ENCODE data around the gene DOCK4.

Gene DOCK4

DNA sequence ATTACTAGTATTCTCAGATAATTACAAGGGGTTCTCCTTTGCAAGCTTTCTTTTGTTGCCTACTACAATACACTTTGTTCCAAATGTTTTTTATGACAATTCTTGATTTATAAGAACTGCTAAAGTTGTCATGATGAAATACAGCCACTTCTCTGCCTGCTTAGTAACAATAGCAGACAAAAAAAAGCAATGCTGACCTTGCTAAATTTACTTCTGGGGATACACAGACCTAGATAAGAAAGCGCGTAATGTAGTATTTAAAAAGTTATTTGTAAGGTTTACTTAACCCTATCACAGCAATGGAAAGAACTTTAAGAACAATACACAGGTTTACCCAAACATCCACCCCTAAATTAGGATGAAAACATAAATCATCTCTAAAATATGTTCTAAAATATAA, 311.1 kb downstream of the DOCK4 start:
- Mint-ChIP-seq H3K27me3 (peaks cover 7% of the 10 kb centered on the region), H3K27ac (no peak overlapping the region), H3K4me1 (no peaks in the 10 kb centered on the region), H3K4me3 (no peak overlapping the region), H3K9me3 (no peaks in the 10 kb centered on the region), H3K36me3 (no peaks in the 10 kb centered on the region)
- no peak for ATAC-seq

DNA sequence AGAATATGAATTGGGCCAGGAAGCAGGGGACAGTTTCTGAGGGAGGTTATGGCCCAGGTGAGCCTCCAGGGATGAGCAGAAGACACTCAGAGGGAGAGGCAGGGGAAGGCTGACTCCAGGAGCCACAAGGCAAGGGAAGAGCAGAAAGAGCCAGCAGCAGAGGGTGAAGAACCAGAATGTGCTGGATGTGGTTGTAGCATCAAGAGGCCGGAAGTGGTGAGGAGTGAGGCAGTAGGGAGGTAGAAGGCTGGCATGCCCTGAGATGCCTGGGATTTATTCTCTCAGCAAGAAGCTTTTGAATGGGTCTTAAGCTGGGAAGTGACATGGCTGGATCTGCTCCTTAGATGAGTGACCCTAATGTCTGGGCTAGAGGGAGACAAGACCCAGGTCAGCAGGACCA, 311.7 kb downstream of the DOCK4 start:
- Mint-ChIP-seq H3K27me3 (peaks cover 7% of the 10 kb centered on the region), H3K9me3 (no peaks in the 10 kb centered on the region), H3K36me3 (no peaks in the 10 kb centered on the region), H3K4me1 (no peaks in the 10 kb centered on the region), H3K4me3 (no peak overlapping the region), H3K27ac (no peak overlapping the region)
- ATAC-seq, result no peak

DNA sequence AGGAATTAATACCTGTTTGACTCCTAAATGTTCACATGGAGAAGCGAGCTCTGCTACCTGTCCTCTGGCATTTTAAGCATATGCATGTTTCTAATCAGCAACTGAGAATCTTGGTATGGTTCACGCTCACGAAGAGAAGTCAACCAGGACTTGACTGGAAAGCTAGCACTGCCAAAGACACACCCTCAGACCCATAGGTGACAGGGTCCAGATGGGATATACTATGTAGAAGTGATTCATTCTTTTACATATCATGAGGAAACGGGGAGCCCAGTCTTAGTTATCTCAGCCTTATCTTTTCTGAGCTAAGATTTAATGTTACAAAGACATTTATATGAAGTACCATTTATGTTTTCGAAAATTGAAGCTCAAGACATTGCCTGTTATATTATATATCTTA, 313.0 kb downstream of the DOCK4 start:
- Mint-ChIP-seq H3K9me3 (no peaks in the 10 kb centered on the region), H3K27ac (no peak overlapping the region), H3K27me3 (no peaks in the 10 kb centered on the region), H3K4me1 (no peaks in the 10 kb centered on the region), H3K4me3 (no peak overlapping the region), H3K36me3 (no peaks in the 10 kb centered on the region)
- ATAC-seq, result no peak

DNA sequence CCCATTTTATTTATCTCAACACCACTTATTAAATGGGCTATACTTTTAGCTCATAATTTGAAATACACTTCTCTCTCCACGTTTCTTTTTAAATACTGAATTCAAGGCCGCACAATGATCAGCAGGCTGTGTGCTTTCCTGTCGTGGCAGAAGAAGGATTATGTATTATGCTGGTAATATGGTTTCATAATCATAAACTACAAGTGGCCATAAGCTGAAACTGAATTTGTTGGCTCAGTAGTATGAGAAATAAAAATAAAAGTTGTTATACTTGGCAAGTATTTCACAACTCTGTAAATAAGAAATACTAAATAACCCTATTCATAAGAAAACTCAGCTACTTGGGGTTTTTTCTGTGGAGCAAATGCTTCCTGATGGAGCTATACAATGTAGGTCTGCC, 313.6 kb downstream of the DOCK4 start:
- no peaks in the 10 kb centered on the region for H3K27me3 Mint-ChIP-seq
- no peaks in the 10 kb centered on the region for H3K9me3 Mint-ChIP-seq
- no peak overlapping the region for H3K27ac Mint-ChIP-seq
- H3K36me3 Mint-ChIP-seq, result no peaks in the 10 kb centered on the region
- no peak overlapping the region for H3K4me3 Mint-ChIP-seq
- ATAC-seq, result no peak
- no peaks in the 10 kb centered on the region for H3K4me1 Mint-ChIP-seq

DNA sequence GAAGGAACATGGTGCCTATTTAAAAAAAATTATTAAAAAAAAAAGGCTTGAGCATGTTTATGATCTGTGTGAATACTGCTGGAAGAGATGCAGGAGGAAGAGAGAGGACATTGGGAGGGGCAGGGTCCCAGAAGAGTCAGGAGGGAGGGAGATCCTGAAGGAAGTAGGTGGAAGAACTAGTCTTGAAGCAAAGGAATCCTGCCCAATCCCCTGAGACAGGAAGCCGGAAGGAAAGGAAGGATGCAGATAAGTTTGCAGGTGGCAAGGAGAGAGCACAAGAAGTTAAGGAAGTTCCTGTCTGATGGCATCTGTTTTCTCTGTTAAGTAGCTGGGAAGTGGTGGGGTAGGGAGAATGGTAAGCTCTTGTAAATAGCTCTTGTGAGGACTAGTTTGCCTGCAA, 318.5 kb downstream of the DOCK4 start:
- H3K27ac Mint-ChIP-seq, result no peak overlapping the region
- no peaks in the 10 kb centered on the region for H3K9me3 Mint-ChIP-seq
- H3K36me3 Mint-ChIP-seq, result no peaks in the 10 kb centered on the region
- H3K27me3 Mint-ChIP-seq, result no peaks in the 10 kb centered on the region
- no peak for ATAC-seq
- H3K4me1 Mint-ChIP-seq, result no peaks in the 10 kb centered on the region
- no peak overlapping the region for H3K4me3 Mint-ChIP-seq

DNA sequence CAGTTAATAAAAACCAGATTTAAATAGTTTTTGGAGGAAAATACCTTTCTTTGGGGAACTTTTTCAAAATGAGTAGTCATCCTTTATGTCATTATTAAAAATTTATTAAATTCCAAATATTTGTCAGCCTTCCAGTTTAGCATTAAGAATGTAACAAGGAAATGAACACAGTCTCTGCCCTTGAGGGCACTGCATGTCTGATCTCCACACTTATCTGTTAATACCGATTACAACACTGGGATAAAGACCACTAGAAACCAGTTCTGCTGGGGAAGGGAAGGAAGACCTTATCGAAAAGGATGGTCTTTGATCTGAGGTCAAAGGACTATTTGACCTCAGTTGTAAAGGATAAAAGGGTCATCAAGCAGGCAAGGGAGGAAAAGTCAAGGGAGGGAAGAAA, 320.0 kb downstream of the DOCK4 start:
- Mint-ChIP-seq H3K27me3 (no peaks in the 10 kb centered on the region), H3K27ac (no peak overlapping the region), H3K4me3 (no peak overlapping the region)

DNA sequence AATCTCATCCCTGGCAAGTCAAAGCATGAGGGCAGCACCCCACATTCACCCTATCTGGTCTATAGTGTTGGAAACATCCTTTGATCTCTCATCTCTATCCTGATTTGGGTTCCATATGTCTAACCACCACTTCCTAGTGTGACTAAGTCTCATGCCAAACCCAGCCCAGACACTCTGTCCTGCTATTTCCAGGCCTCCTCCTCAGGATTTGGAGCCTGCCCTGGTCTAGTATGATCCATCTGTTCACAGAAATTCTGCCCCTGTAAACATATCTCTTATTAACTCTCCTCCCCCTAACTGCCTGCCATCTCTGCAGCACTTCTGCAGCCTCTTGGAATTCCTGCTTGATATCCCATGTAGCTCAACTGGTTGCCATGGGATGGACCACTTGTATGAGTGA, 323.0 kb downstream of the DOCK4 start:
- Mint-ChIP-seq H3K4me1 (no peaks in the 10 kb centered on the region), H3K4me3 (no peak overlapping the region), H3K36me3 (no peaks in the 10 kb centered on the region), H3K27me3 (no peaks in the 10 kb centered on the region), H3K9me3 (peaks cover 7% of the 10 kb centered on the region), H3K27ac (no peak overlapping the region)
- no peak for ATAC-seq

More for the DNA sequence above, 320.0 kb downstream of the DOCK4 start:
- ATAC-seq, result no peak
- Mint-ChIP-seq H3K36me3 (no peaks in the 10 kb centered on the region), H3K9me3 (peaks cover under 1% of the 10 kb centered on the region), H3K4me1 (no peaks in the 10 kb centered on the region)

DNA sequence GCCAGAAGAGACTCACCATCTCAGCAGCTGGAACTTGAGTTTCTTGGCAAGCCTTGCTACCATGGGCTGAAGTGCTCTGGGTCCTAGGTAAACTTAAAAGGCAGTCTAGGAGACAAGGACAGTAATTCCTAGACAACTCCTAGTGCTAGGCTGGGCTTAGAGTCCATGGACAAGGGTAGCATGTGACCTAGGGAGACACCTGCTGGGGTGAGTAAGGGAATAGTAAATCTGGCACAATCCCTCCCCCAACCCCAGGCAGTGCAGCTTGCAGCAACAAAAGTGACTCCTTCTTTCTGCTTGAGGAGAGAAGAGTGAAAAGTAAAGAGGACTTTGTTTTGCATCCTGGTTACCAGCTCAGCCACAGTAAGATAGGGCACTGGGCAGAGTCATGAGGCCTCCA, 327.4 kb downstream of the DOCK4 start:
- H3K27me3 Mint-ChIP-seq, result no peaks in the 10 kb centered on the region
- ATAC-seq, result no peak

DNA sequence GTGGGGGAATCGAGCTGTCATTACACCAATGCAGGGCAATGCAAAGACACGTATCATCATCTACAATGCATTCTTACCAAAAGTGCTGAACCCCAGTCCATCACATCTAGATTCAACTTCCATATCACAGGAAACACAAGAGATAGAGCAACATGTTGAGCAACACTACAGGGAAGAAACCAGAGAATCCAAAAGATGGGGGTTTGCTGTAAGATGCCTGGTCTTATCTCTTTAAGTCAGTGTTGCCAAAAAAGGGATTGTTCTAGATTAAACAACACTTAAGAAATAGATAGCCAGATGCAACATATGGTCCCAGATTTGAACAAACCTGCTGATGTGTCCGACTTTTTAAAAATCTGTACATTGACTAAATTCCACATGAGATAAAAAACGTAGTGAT, 328.3 kb downstream of the DOCK4 start:
- H3K27me3 Mint-ChIP-seq, result no peaks in the 10 kb centered on the region

More for the DNA sequence above, 327.4 kb downstream of the DOCK4 start:
- no peak overlapping the region for H3K4me3 Mint-ChIP-seq
- peaks cover 10% of the 10 kb centered on the region for H3K9me3 Mint-ChIP-seq
- no peak overlapping the region for H3K27ac Mint-ChIP-seq
- no peaks in the 10 kb centered on the region for H3K4me1 Mint-ChIP-seq
- H3K36me3 Mint-ChIP-seq, result no peaks in the 10 kb centered on the region

DNA sequence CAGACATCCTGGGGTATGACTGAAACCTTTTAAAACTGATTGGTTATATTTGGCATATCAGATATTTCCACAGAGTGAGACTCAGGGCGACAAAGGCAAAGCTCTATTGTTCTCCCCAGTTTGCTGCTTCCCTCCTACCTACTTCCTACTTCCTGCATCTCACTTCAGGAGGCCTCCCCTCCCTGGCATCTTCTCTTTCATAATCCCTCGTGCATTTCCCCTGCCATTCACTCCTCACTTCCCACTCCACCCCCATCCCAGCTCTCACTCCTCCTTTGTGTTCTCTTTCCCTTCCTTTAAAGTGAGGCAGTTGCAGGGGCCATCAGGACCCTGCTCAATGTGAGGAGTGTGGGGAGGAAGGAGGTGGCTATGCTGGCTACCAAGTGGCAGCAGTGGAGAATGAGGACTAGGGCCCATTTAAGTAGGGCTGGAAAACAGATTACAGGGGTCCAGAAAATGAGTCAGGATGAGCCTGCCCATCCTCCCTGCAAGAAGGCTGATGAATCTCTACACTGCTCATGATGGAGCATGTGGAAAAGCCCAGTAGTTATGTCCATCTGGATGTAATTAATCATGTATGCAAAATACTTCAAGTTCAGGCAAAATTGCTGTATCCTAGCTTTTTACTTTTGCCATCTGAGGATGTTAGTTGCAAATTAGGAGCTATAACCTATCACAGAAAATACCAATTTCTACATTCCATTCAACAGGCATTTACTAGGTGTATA, 332.1 kb downstream of the DOCK4 start:
- H3K4me3 Mint-ChIP-seq, result no peak overlapping the region
- no peak for ATAC-seq
- H3K27me3 Mint-ChIP-seq, result no peaks in the 10 kb centered on the region
- peaks cover 3% of the 10 kb centered on the region for H3K9me3 Mint-ChIP-seq
- no peaks in the 10 kb centered on the region for H3K4me1 Mint-ChIP-seq
- no peaks in the 10 kb centered on the region for H3K36me3 Mint-ChIP-seq
- H3K27ac Mint-ChIP-seq, result no peak overlapping the region

More for the DNA sequence above, 328.3 kb downstream of the DOCK4 start:
- Mint-ChIP-seq H3K36me3 (no peaks in the 10 kb centered on the region), H3K4me3 (no peak overlapping the region), H3K27ac (no peak overlapping the region), H3K4me1 (no peaks in the 10 kb centered on the region), H3K9me3 (peaks cover 10% of the 10 kb centered on the region)
- ATAC-seq, result no peak

DNA sequence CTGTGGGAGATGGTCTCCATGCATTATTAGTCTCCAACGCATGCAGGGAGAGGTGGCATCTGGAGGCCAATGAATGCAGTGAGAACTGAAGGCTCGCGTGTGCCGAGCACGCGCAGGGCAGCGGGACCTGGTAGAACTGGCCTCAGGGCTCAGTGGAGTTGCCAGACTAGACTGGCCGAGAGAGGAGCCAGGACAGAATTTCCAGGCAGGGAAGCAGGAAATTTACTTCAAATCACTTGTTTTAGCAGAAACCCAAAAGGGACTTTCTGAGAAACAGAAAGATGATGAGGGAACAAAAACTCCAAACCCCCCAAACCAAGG, 332.9 kb downstream of the DOCK4 start:
- Mint-ChIP-seq H3K4me1 (no peaks in the 10 kb centered on the region), H3K27me3 (no peaks in the 10 kb centered on the region), H3K36me3 (no peaks in the 10 kb centered on the region), H3K4me3 (no peak overlapping the region), H3K9me3 (peaks cover 3% of the 10 kb centered on the region), H3K27ac (no peak overlapping the region)
- ATAC-seq, result no peak

DNA sequence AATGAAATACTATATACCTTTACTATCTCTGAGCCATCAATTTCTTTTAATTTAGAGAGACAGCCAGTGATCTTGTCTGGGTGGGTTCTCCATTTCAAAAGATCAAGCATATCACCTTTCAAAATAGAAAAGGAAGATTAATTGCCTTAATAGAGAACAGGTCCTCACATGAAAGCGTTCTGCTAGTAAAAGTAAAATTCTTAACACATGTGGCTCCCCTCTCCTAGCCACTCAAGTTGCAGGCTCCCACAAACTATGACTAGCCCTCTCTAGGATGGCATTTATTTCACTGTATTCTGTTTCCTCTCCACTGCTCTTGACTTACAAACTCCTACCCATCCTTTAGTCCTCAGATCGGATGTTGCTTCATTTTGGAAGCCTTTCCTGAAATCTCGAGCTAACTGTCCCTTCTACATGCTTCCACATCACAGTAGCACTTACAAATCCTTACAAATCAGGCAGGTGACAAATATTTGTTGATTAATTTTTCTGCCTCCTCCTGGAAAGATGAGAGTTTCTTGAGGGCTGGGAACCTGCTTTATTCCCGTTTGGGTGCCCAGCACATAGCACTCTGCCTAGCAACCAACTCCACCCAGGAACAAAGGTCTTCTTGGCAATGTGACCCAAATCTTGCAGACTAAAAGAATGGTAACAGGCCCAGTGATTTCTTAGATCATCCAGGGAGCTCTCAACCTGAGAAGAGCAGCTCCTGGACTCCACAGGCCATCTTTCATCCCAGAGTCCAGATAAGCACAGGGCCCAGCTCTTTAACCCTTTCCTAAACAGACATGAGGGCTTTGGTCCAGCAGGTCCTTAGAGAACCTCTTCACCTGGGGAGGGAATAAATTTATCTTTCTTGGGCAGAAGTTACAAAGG, 333.5 kb downstream of the DOCK4 start:
- Mint-ChIP-seq H3K36me3 (no peaks in the 10 kb centered on the region), H3K27ac (no peak overlapping the region), H3K4me1 (no peaks in the 10 kb centered on the region), H3K27me3 (no peaks in the 10 kb centered on the region), H3K4me3 (no peak overlapping the region), H3K9me3 (peaks cover under 1% of the 10 kb centered on the region)
- ATAC-seq, result no peak

DNA sequence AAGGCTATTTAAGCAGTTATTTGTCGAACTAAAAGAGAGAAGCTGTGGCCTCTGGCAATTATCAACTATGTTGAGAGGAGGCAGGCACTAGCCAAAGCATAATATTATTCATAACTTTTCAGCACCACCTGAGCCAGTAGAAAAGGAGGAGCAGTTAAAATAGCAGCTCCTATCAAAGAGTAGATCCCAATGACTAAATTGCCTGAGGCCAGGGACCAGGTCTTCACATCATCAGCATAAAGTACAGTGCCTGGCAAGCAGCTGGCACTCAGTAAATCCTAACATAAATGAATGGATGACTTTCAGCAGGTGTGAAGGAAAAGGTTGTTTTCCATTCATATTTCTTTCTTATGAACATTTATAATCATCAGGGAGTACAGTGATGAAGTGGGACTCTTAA, 334.9 kb downstream of the DOCK4 start:
- H3K4me3 Mint-ChIP-seq, result no peak overlapping the region
- no peak overlapping the region for H3K27ac Mint-ChIP-seq
- no peaks in the 10 kb centered on the region for H3K4me1 Mint-ChIP-seq
- no peaks in the 10 kb centered on the region for H3K36me3 Mint-ChIP-seq
- no peak for ATAC-seq
- no peaks in the 10 kb centered on the region for H3K27me3 Mint-ChIP-seq
- no peaks in the 10 kb centered on the region for H3K9me3 Mint-ChIP-seq

DNA sequence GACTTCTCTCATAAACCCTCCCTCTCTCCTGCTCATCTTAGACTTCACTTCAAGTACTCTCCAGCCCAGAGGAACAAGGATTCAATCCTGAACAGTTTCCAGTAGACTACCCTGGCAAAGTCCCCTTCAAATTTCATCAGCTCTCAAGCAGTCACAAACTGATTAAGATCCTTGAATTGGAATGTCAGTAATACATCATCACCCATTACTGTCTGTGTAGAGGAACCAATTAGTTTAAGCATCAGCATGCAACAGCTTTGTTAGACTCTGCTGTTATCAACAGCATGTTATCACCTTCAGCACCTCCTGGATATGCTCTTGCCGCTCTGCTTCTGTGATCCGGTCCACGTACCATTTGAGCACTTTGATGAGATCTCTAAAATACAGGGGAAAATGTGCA, 336.9 kb downstream of the DOCK4 start:
- Mint-ChIP-seq H3K36me3 (no peaks in the 10 kb centered on the region), H3K27me3 (no peaks in the 10 kb centered on the region), H3K4me3 (no peak overlapping the region), H3K27ac (no peak overlapping the region), H3K4me1 (no peaks in the 10 kb centered on the region), H3K9me3 (no peaks in the 10 kb centered on the region)
- no peak for ATAC-seq

DNA sequence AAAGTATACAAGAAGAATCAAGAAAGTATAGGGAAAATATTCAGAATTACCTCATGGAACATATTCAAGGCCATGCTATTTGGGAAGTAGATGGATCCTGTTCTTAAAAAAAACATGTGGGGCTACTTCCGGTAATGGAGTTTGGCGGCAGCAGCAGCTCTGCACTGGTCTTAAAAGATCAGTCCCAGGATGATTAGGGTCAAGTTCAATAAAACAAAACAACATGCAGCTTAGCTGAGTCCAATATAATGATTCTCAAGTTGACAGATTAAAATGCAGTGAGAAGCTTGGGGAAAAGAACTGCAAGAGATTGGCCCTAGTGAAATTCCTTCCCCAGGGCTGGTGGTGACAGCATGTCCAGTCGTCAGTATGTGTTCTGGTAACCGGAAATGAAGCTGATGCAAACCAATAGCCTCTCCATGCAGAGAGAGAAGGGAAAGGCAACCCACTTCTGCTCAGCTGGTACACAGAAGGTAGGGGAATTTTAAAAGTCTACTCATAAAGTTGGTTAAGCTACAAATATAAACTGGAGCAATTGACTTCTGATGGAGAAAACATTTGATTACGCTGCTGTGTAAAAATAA, 338.8 kb downstream of the DOCK4 start:
- H3K27me3 Mint-ChIP-seq, result no peaks in the 10 kb centered on the region

DNA sequence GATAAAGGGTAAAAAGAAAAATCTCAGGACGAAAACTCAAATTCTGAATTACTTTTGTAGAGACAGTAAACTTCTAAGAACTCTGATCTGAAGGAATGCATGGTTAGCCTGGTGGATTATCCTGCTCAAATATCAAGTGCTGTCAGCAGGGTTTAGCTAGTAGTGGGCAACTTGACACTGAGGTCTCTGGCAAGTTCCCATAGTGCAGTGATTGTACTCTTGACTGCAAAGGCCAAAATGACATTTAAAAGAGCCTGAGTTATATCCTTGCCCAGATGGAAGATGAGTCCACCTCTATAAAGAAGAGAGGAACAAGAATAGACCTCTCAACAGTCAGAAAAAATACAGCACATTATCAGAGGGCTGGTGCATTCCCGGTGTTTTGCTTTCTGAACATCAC, 339.4 kb downstream of the DOCK4 start:
- Mint-ChIP-seq H3K27ac (no peak overlapping the region), H3K27me3 (no peaks in the 10 kb centered on the region), H3K4me1 (no peaks in the 10 kb centered on the region), H3K36me3 (no peaks in the 10 kb centered on the region), H3K9me3 (no peaks in the 10 kb centered on the region), H3K4me3 (no peak overlapping the region)
- no peak for ATAC-seq

More for the DNA sequence above, 338.8 kb downstream of the DOCK4 start:
- H3K9me3 Mint-ChIP-seq, result no peaks in the 10 kb centered on the region
- no peaks in the 10 kb centered on the region for H3K36me3 Mint-ChIP-seq
- no peak overlapping the region for H3K4me3 Mint-ChIP-seq
- H3K27ac Mint-ChIP-seq, result no peak overlapping the region
- ATAC-seq, result no peak
- H3K4me1 Mint-ChIP-seq, result no peaks in the 10 kb centered on the region

Measured in stimulated activated memory B cell treated with anti-CD40 and anti-IgM and Interleukin-4, amounts not matched to agents 10 μg/mL and 1 μg/mL and 100 μg/mL, for 72 hours (primary cell).